Sigmoid colon (tissue), 7 donors: ENCODE results near the gene FAM107A. TPM values are rescaled to one million over a fixed set of nuclear protein-coding genes. Genes with fewer than 3 reads are reported as not detected.

Experiments used
- DNase-seq: peaks from one replicate; pipeline ENCODE4 v3.0.0-alpha.2; 2019
- H3K27ac ChIP-seq, 4 donors: fragments of 200-600 bp; sonication (generic); one replicate each; pipeline ENCODE4 v1.5.1; 2016 to 2019; ENCODE audit warnings: mild to moderate bottlenecking in 1 of 4
- H3K27me3 ChIP-seq, 3 donors: fragments of 200-600 bp; sonication (generic); one replicate each; pipeline ENCODE4 v1.5.1; 2019; ENCODE audit warnings: mild to moderate bottlenecking in 1 of 3
- H3K36me3 ChIP-seq, 4 donors: fragments of 200-600 bp; sonication (generic); one replicate each; pipeline ENCODE4 v1.5.1; 2016 to 2019
- H3K4me1 ChIP-seq, 4 donors: fragments of 200-600 bp; sonication (generic); one replicate each; pipeline ENCODE4 v1.5.1; 2017 to 2019
- H3K4me3 ChIP-seq, 4 donors: fragments of 200-600 bp; sonication (generic); one replicate each; pipeline ENCODE4 v1.5.1; 2017 to 2019; ENCODE audit warnings: mild to moderate bottlenecking in 2 of 4, moderate library complexity in 1 of 4
- H3K9me3 ChIP-seq, 4 donors: fragments of 200-600 bp in 3 of 4; sonication (generic) in 3 of 4; one replicate each; pipeline versions ENCODE4 v1.5.1 to v1.6.1; 2013 to 2019
- EP300 ChIP-seq, 4 donors: sonication (generic); formaldehyde crosslinking; IDR thresholded peaks; one replicate each; pipeline ENCODE4 v1.6.1; 2017; ENCODE audit warnings: antibody characterized with exemption in 4 of 4
- POLR2A ChIP-seq, 2 donors: fragments of 450-650 bp; IDR thresholded peaks; one replicate each; pipeline ENCODE4 v1.6.1; 2016; ENCODE audit warnings: antibody characterized with exemption in 2 of 2, mild to moderate bottlenecking in 2 of 2, moderate library complexity in 2 of 2
- POLR2AphosphoS5 ChIP-seq, 4 donors: sonication (generic); formaldehyde crosslinking; IDR thresholded peaks; one replicate each; pipeline ENCODE4 v1.6.1; 2017; ENCODE audit warnings: antibody characterized with exemption in 4 of 4
- WGBS, 2 donors: extraction: QIAGEN DNeasy Blood & Tissue Kit; methylation state at CpG; one replicate each; pipeline ENCODE4 v1.1.7; 2013; 5-methylcytosine and 5-hydroxymethylcytosine counted together
- intact Hi-C: fragments of 100-400 bp; cut with DNase I; formaldehyde crosslinking; loops from one replicate; pipeline ENCODE4 v1.15.1; 2023
- polyA plus RNA-seq, 3 donors: library from polyadenylated mRNA; stranded (reverse); fragments of 200-250 nt; gene quantifications; one replicate each; pipeline ENCODE4 v1.2.3, GENCODE V29; 2013
- total RNA-seq, 4 donors: library from RNA; depleted of rRNA; stranded (reverse); fragments of >200 nt; gene quantifications; one replicate each; pipeline ENCODE4 v1.1.0, GENCODE V29; 2016
- TF ChIP-seq, protein P1 (sequence below), 4 experiments: fragments of 450-650 bp in 3 of 4; fragments of 200-600 bp in 1 of 4; IDR thresholded peaks; one replicate each; pipeline ENCODE4 v1.5.1; 2016 to 2019; ENCODE audit warnings: antibody characterized with exemption in 4 of 4, mild to moderate bottlenecking in 3 of 4, moderate library complexity in 2 of 4
- donor health status: healthy with polysubstance abuse.
- donor health status: Bipolar disorder and iron deficiency.
- donor health status: healthy.

Gene FAM107A
- total and polyA plus RNA-seq, 7 donors = 10.9 to 56.7 (median 32.7) TPM

DNA sequence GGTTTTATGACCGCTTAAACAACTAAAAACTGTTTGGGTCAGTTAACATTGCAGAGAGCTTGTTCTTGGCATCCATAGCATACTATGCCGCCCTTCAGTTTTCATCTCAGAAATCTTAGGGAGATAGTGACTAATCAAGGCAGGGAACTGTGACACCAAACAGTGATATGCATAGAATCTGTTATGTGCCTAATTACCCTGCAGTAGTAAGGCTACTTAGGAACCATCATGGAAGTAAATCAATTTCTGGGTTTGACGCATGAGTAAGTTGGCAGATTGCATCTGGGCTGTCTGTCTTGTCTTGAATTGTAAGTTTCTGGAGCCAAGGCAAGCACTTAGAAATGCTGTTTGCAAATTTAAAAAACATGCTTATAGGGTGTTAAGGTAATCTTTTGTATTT, 62.8 kb downstream of the FAM107A start:
- Histone ChIP-seq H3K27ac (no peak overlapping the region), H3K4me3 (no peak overlapping the region), H3K36me3 (peaks cover 8 to 84% (median 33%) of the 10 kb centered on the region in 4 donors), H3K4me1 (no peaks in the 10 kb centered on the region), H3K9me3 (no peaks in the 10 kb centered on the region), H3K27me3 (no peaks in the 10 kb centered on the region)
- WGBS, 2 donors = 93 to 96% methylated on average over 3 of the region's 3 CpGs
- no peak for TF ChIP-seq POLR2AphosphoS5 (IDR thresholded peaks at IDR 0.05)
- TF ChIP-seq, protein P1, sequence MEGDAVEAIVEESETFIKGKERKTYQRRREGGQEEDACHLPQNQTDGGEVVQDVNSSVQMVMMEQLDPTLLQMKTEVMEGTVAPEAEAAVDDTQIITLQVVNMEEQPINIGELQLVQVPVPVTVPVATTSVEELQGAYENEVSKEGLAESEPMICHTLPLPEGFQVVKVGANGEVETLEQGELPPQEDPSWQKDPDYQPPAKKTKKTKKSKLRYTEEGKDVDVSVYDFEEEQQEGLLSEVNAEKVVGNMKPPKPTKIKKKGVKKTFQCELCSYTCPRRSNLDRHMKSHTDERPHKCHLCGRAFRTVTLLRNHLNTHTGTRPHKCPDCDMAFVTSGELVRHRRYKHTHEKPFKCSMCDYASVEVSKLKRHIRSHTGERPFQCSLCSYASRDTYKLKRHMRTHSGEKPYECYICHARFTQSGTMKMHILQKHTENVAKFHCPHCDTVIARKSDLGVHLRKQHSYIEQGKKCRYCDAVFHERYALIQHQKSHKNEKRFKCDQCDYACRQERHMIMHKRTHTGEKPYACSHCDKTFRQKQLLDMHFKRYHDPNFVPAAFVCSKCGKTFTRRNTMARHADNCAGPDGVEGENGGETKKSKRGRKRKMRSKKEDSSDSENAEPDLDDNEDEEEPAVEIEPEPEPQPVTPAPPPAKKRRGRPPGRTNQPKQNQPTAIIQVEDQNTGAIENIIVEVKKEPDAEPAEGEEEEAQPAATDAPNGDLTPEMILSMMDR (IDR thresholded peaks at IDR 0.05) = no peak
- TF ChIP-seq POLR2A (IDR thresholded peaks at IDR 0.05) = no peak
- TF ChIP-seq EP300 (IDR thresholded peaks at IDR 0.05) = no peak
- no peak for DNase-seq
- intact Hi-C loops = no loop called here

Other genes starting within 250 kb of the FAM107A start
- 10 to 100 TPM; 30.3 to 58.7 (median 50.5) TPM for gene PXK, start 244.5 kb downstream of the FAM107A start, total RNA-seq
- 10 to 100 TPM in 1 of 3 donors, 1 to 10 TPM in 2; 6.9 to 16.4 (median 8.4) TPM for gene PXK, start 244.5 kb downstream of the FAM107A start, polyA plus RNA-seq
- gene PDHB, start 143.6 kb downstream of the FAM107A start, total RNA-seq = 100 to 1,000 TPM in 2 of 4 donors, 10 to 100 TPM in 2; 92.0 to 105 (median 98.9) TPM
- gene PDHB, start 143.6 kb downstream of the FAM107A start, polyA plus RNA-seq = 100 to 1,000 TPM in 2 of 3 donors, 10 to 100 TPM in 1; 69.4 to 120 (median 111) TPM
- gene KCTD6, start 85.3 kb downstream of the FAM107A start, total RNA-seq = 10 to 100 TPM; 11.0 to 25.3 (median 17.7) TPM
- 10 to 100 TPM in 1 of 3 donors, 1 to 10 TPM in 2; 4.6 to 12.0 (median 6.0) TPM for gene KCTD6, start 85.3 kb downstream of the FAM107A start, polyA plus RNA-seq
- gene ACOX2, start 40.2 kb downstream of the FAM107A start, total RNA-seq = 10 to 100 TPM; 26.0 to 35.8 (median 30.5) TPM
- gene ACOX2, start 40.2 kb downstream of the FAM107A start, polyA plus RNA-seq = 10 to 100 TPM in 2 of 3 donors, 1 to 10 TPM in 1; 6.9 to 18.0 (median 14.2) TPM
- gene FAM3D, start 89.4 kb upstream of the FAM107A start, total RNA-seq = 1 to 10 TPM in 1 of 4 donors, under 1 TPM in 1, not detected in 2; 0.36 to 1.7 TPM
- 100 to 1,000 TPM; 215 to 477 (median 356) TPM for gene FAM3D, start 89.4 kb upstream of the FAM107A start, polyA plus RNA-seq